Hepatocyte (in vitro differentiated cells): ENCODE measurements around the gene SPINDOC. TPM values are rescaled to one million over a fixed set of nuclear protein-coding genes. Genes with fewer than 3 reads are reported as not detected.

Experiments used
- DNase-seq: peaks from one replicate; pipeline ENCODE4 v3.0.0-alpha.2; 2016; ENCODE audit warnings: low spot score
- H2AFZ ChIP-seq: fragments of 200-600 bp; sonication (generic); 2 replicates; pipeline ENCODE4 v1.6.0; 2016; ENCODE audit warnings: antibody characterized with exemption, mild to moderate bottlenecking
- H3K27ac ChIP-seq: fragments of 200-600 bp; sonication (generic); 2 replicates; pipeline ENCODE4 v1.5.1; 2016; ENCODE audit warnings: mild to moderate bottlenecking
- H3K27me3 ChIP-seq: fragments of 200-600 bp; sonication (generic); 2 replicates; pipeline ENCODE4 v1.6.1; 2016
- H3K36me3 ChIP-seq: fragments of 200-600 bp; sonication (generic); replicated peaks from 2 replicates; pipeline ENCODE4 v1.5.1; 2016; ENCODE audit warnings: low read depth; ENCODE audit not compliant: insufficient read depth
- H3K4me1 ChIP-seq: fragments of 200-600 bp; sonication (generic); 2 replicates; pipeline ENCODE4 v1.5.1; 2016; ENCODE audit warnings: mild to moderate bottlenecking, moderate library complexity; ENCODE audit not compliant: insufficient read depth
- H3K4me2 ChIP-seq: fragments of 200-600 bp; sonication (generic); 2 replicates; pipeline ENCODE4 v1.6.0; 2016
- H3K4me3 ChIP-seq: fragments of 200-600 bp; sonication (generic); 2 replicates; pipeline ENCODE4 v1.5.1; 2016; ENCODE audit warnings: mild to moderate bottlenecking
- H3K79me2 ChIP-seq: fragments of 200-600 bp; sonication (generic); 2 replicates; pipeline ENCODE4 v1.6.0; 2017; ENCODE audit warnings: mild to moderate bottlenecking
- H3K9me2 ChIP-seq: fragments of 200-600 bp; sonication (generic); replicated peaks from 2 replicates; pipeline ENCODE4 v1.6.0; 2017; ENCODE audit warnings: mild to moderate bottlenecking; ENCODE audit not compliant: insufficient read depth
- H3K9me3 ChIP-seq: fragments of 200-600 bp; sonication (generic); 2 replicates; pipeline ENCODE4 v1.5.1; 2016; ENCODE audit warnings: low read depth, mild to moderate bottlenecking
- H4K20me1 ChIP-seq: fragments of 200-600 bp; sonication (generic); 2 replicates; pipeline ENCODE4 v1.6.0; 2016; ENCODE audit warnings: mild to moderate bottlenecking; ENCODE audit not compliant: insufficient read depth, poor library complexity, severe bottlenecking
- CTCF ChIP-seq: fragments of 200-600 bp; sonication (generic); IDR thresholded peaks from 2 replicates; pipeline ENCODE4 v1.5.1; 2016; ENCODE audit warnings: antibody characterized with exemption, mild to moderate bottlenecking; ENCODE audit not compliant: poor library complexity
- EZH2 ChIP-seq: fragments of 200-600 bp; sonication (generic); IDR thresholded peaks from 2 replicates; pipeline ENCODE4 v1.6.1; 2016; ENCODE audit warnings: antibody characterized with exemption, mild to moderate bottlenecking, borderline replicate concordance
- EZH2phosphoT487 ChIP-seq: fragments of 200-600 bp; sonication (generic); IDR thresholded peaks from one replicate; pipeline ENCODE4 v1.6.1; 2018; ENCODE audit warnings: antibody characterized with exemption, mild to moderate bottlenecking, low read depth, moderate library complexity; ENCODE audit not compliant: unreplicated experiment, severe bottlenecking
- WGBS: methylation state at CpG from one replicate; pipeline ENCODE4 v1.1.6; 2016; ENCODE audit warnings: low lambda C conversion rate; ENCODE audit errors: missing lambda C conversion rate; 5-methylcytosine and 5-hydroxymethylcytosine counted together
- polyA plus RNA-seq: library from polyadenylated mRNA; unstranded; fragments of >200 nt; fragmentation: Nextera tagmentation; extraction: Ambion mirVana; gene quantifications from 2 replicates; pipeline ENCODE4 v1.2.1, GENCODE V29; 2016
- total RNA-seq: library from RNA; depleted of rRNA; stranded (reverse); fragments of >200 nt; gene quantifications from 2 replicates; pipeline ENCODE4 v1.2.3, GENCODE V29; 2014

SPINDOC gene
- total and polyA plus RNA-seq, 2 experiments from 2014 or later = 9.9 to 24.0 TPM

GRCh38 chr11:63813563-63814382 lies 517 bp downstream of the SPINDOC start:
- Histone ChIP-seq H2AFZ (peak overlapping the region; percentile 96), H3K9me2 (no peaks in the 10 kb centered on the region), H3K27ac (peak overlapping the region; percentile 84), H3K27me3 (no peaks in the 10 kb centered on the region), H3K36me3 (no peaks in the 10 kb centered on the region), H4K20me1 (peaks cover 37% of the 10 kb centered on the region), H3K4me3 (peak overlapping the region; percentile 97), H3K4me1 (peaks cover 12% of the 10 kb centered on the region), H3K9me3 (no peaks in the 10 kb centered on the region), H3K79me2 (peaks cover 48% of the 10 kb centered on the region), H3K4me2 (peak overlapping the region; percentile 90)
- peak; percentile 63 for DNase-seq
- under 1% methylated on average over 52 of the region's 74 CpGs for WGBS
- TF ChIP-seq EZH2 = no peak

GRCh38 chr11:63814383-63814736 lies 1.1 kb downstream of the SPINDOC start:
- Histone ChIP-seq H3K27ac (peak overlapping the region; percentile 84), H4K20me1 (peaks cover 37% of the 10 kb centered on the region), H3K9me3 (no peaks in the 10 kb centered on the region), H2AFZ (no peak overlapping the region), H3K36me3 (no peaks in the 10 kb centered on the region), H3K27me3 (no peaks in the 10 kb centered on the region), H3K4me2 (peak overlapping the region; percentile 90), H3K4me3 (peak overlapping the region; percentile 97), H3K4me1 (peaks cover 12% of the 10 kb centered on the region), H3K79me2 (peaks cover 48% of the 10 kb centered on the region), H3K9me2 (no peaks in the 10 kb centered on the region)
- 8% methylated on average over 7 of the region's 7 CpGs for WGBS
- TF ChIP-seq EZH2 = no peak
- TF ChIP-seq EZH2phosphoT487 = no peak
- no peak for TF ChIP-seq CTCF
- DNase-seq = peak; percentile 18

GRCh38 chr11:63816166-63816565 lies 2.9 kb downstream of the SPINDOC start:
- H2AFZ ChIP-seq = no peak overlapping the region
- no peaks in the 10 kb centered on the region for H3K36me3 ChIP-seq
- TF ChIP-seq EZH2 = no peak
- no peak for TF ChIP-seq EZH2phosphoT487
- no peak for TF ChIP-seq CTCF
- H3K4me1 ChIP-seq = peaks cover 12% of the 10 kb centered on the region
- no peak overlapping the region for H3K4me3 ChIP-seq
- WGBS = 97% methylated on average over 6 of the region's 6 CpGs
- H4K20me1 ChIP-seq = peaks cover 37% of the 10 kb centered on the region
- no peak overlapping the region for H3K27ac ChIP-seq
- peaks cover 48% of the 10 kb centered on the region for H3K79me2 ChIP-seq
- no peak for DNase-seq
- no peaks in the 10 kb centered on the region for H3K27me3 ChIP-seq
- no peaks in the 10 kb centered on the region for H3K9me2 ChIP-seq
- peak overlapping the region; percentile 90 for H3K4me2 ChIP-seq
- H3K9me3 ChIP-seq = no peaks in the 10 kb centered on the region

- Histone ChIP-seq H2AFZ (no peak overlapping the region), H3K9me3 (no peaks in the 10 kb centered on the region), H3K36me3 (no peaks in the 10 kb centered on the region), H3K4me1 (peaks cover 12% of the 10 kb centered on the region), H3K79me2 (peaks cover 48% of the 10 kb centered on the region), H3K4me3 (no peak overlapping the region), H3K27me3 (no peaks in the 10 kb centered on the region), H4K20me1 (peaks cover 37% of the 10 kb centered on the region), H3K27ac (no peak overlapping the region), H3K9me2 (no peaks in the 10 kb centered on the region), H3K4me2 (no peak overlapping the region)
- TF ChIP-seq EZH2phosphoT487 (no peak), CTCF (no peak), EZH2 (no peak)
- DNase-seq = no peak
- 97% methylated on average over 3 of the region's 3 CpGs for WGBS
Measured at GRCh38 chr11:63816732-63817131, 3.5 kb downstream of the SPINDOC start.
